Ascending aorta (tissue), 2 donors: ENCODE data around the gene MCOLN3. TPM values are rescaled to one million over a fixed set of nuclear protein-coding genes. Genes with fewer than 3 reads are reported as not detected.

ENCODE experiments used
- DNase-seq, 2 donors: peaks; one replicate each; pipeline ENCODE4 v3.0.0-alpha.2; 2019; ENCODE audit warnings: low spot score in 2 of 2
- H3K27ac ChIP-seq, 2 donors: fragments of 200-600 bp; sonication (generic); one replicate each; pipeline ENCODE4 v1.5.1; 2016 to 2017; ENCODE audit warnings: mild to moderate bottlenecking in 1 of 2
- H3K27me3 ChIP-seq: fragments of 200-600 bp; sonication (generic); one replicate; pipeline ENCODE4 v1.5.1; 2017
- H3K36me3 ChIP-seq, 2 donors: fragments of 200-600 bp; sonication (generic); one replicate each; pipeline ENCODE4 v1.5.1; 2016
- H3K4me1 ChIP-seq, 2 donors: fragments of 200-600 bp; sonication (generic); one replicate each; pipeline ENCODE4 v1.5.1; 2016 to 2017; ENCODE audit warnings: mild to moderate bottlenecking in 1 of 2
- H3K4me3 ChIP-seq, 2 donors: fragments of 200-600 bp; sonication (generic); one replicate each; pipeline ENCODE4 v1.5.1; 2016 to 2017; ENCODE audit warnings: mild to moderate bottlenecking in 1 of 2
- H3K9me3 ChIP-seq, 2 donors: fragments of 200-600 bp; sonication (generic); one replicate each; pipeline ENCODE4 v1.5.1; 2016
- CTCF ChIP-seq, 3 experiments: fragments of 200-600 bp in 2 of 3; fragments of 450-650 bp in 1 of 3; sonication (generic) in 2 of 3; IDR thresholded peaks; one replicate each; pipeline ENCODE4 v1.5.1; 2016 to 2019; ENCODE audit warnings: antibody characterized with exemption in 3 of 3, mild to moderate bottlenecking in 1 of 3, moderate library complexity in 1 of 3
- intact Hi-C: fragments of 100-400 bp; cut with DNase I; formaldehyde crosslinking; loops from one replicate; pipeline ENCODE4 v1.15.1; 2023
- total RNA-seq: library from RNA; depleted of rRNA; stranded (reverse); fragments of >200 nt; gene quantifications from one replicate; pipeline ENCODE4 v1.1.0, GENCODE V29; 2016

MCOLN3 gene
- total RNA-seq, 1 donor from 2014 or later, result 0.32 TPM

DNA sequence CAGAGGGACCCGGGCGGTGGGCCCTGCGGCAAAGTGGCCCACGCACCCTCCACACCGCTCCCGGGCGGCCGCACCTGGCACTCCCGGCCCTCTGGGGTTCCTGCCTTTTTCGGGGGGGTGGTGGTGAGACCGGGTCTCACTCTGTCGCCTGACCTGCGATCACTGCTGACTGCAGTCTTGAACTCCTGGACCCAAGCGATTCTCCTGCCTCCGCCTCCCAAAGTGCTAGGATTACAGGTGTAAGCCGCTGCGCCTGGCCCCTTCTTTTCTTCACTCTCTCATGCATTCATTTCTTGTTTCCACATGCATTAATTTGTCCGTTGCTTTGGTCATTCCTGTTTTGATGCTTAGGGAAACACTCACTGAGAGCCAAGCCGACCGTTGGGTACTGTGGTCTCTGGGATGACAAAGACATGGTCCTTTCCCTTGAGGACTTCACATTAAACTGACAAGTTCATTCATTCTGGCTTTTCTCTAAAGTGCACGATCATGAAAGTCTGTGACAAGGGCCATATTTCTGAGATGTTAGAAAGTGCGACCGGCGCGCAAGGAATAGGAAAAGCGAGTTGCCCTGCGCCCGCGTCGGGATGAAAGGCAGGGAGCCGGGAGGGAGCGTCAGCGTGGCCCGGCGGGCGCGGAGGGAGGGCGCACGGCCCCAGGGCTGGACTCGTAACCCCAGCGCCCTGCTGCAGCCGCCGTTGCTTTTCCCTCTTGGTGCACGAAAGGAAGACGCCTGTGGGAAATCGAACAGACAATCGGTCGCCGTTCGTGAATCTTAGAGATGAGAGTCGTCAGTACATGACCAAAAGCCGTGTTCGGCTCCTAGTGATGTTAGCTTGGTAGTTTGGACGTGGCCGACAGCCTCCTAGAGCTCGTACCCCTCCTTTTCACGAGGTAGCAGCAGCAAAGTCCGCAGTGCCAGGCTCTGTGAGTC, 50.4 kb downstream of the MCOLN3 start:
- no peaks in the 10 kb centered on the region for H3K27me3 ChIP-seq
- no peak overlapping the region for H3K27ac ChIP-seq
- peaks cover 6 to 8% of the 10 kb centered on the region in 2 donors for H3K4me1 ChIP-seq
- no peaks in the 10 kb centered on the region for H3K9me3 ChIP-seq
- peak overlapping the region; percentile 67 to 94 for H3K4me3 ChIP-seq
- intact Hi-C loops, result loop anchor here (5.0 kb wide), 1 partner anchor 51 kb away; no protein-coding TSS in a partner anchor
- no peak for DNase-seq
- H3K36me3 ChIP-seq, result no peaks in the 10 kb centered on the region
- TF ChIP-seq CTCF (IDR thresholded peaks at IDR 0.05), result no peak

GRCh38 chr1:84996846-84997666, 51.2 kb downstream of the MCOLN3 start, which contains the start of gene MCOLN2:
TSS of gene MCOLN2 (minus strand) at chr1:84997113. CDS start at chr1:84996872, 241 bp downstream.
- H3K4me1 ChIP-seq, result peaks cover 6 to 8% of the 10 kb centered on the region in 2 donors
- intact Hi-C loops, result loop anchor here (5.0 kb wide), 1 partner anchor 50 kb away; no protein-coding TSS in a partner anchor
- no peaks in the 10 kb centered on the region for H3K9me3 ChIP-seq
- no peaks in the 10 kb centered on the region for H3K27me3 ChIP-seq
- H3K36me3 ChIP-seq, result no peaks in the 10 kb centered on the region
- peak within 1 kb of the TSS; percentile 67 to 94 for H3K4me3 ChIP-seq
- no peak for TF ChIP-seq CTCF (IDR thresholded peaks at IDR 0.05)
- no peak within 1 kb of the TSS for H3K27ac ChIP-seq
- DNase-seq, result no peak

DNA sequence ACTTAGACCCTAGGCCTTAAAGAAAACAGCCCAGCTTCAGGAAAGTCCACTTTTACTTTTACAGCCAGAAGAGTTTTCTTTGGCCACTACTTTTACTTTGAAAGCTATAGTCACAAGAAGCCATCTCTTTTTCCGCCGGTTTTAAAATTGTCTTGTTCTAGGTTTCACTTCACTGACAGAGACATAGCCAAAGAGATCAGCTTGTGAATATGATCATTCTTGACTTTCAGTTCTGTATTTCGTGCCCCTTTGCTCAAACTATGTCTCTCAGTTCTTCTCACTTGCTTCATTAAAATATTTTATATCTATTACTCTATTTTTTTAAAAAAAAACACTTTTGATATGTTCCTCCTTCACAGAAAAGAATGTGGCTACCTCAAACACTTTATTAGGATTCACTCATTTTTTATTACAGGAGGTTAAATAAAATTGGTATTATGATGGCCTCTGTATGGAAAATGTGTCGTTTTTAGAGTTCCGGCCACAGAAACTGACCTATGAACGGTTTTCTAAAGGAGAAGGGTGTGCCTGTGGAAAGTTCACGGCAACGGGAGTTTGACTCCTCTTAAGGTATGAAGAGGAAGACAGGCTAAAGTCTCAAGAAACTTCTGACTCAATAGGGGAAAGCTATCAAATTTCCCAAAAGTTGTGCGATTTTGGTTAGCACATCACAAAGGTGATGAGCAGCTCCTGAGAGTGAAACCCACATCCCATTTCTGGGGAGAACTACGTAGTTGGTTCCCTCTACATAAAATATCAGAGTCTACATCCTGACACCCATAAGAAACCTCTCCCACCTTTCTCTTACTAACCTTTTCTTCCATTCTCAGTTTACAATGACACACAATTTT, 52.6 kb downstream of the MCOLN3 start:
- TF ChIP-seq CTCF (IDR thresholded peaks at IDR 0.05), result no peak
- peaks cover 6 to 8% of the 10 kb centered on the region in 2 donors for H3K4me1 ChIP-seq
- DNase-seq, result no peak
- H3K36me3 ChIP-seq, result no peaks in the 10 kb centered on the region
- H3K27ac ChIP-seq, result no peak overlapping the region
- H3K9me3 ChIP-seq, result no peaks in the 10 kb centered on the region
- intact Hi-C loops, result loop anchor here (5.0 kb wide), 1 partner anchor 48 kb away; no protein-coding TSS in a partner anchor
- peak overlapping the region in 1 of 2 donors; percentile 17 for H3K4me3 ChIP-seq
- no peaks in the 10 kb centered on the region for H3K27me3 ChIP-seq

DNA sequence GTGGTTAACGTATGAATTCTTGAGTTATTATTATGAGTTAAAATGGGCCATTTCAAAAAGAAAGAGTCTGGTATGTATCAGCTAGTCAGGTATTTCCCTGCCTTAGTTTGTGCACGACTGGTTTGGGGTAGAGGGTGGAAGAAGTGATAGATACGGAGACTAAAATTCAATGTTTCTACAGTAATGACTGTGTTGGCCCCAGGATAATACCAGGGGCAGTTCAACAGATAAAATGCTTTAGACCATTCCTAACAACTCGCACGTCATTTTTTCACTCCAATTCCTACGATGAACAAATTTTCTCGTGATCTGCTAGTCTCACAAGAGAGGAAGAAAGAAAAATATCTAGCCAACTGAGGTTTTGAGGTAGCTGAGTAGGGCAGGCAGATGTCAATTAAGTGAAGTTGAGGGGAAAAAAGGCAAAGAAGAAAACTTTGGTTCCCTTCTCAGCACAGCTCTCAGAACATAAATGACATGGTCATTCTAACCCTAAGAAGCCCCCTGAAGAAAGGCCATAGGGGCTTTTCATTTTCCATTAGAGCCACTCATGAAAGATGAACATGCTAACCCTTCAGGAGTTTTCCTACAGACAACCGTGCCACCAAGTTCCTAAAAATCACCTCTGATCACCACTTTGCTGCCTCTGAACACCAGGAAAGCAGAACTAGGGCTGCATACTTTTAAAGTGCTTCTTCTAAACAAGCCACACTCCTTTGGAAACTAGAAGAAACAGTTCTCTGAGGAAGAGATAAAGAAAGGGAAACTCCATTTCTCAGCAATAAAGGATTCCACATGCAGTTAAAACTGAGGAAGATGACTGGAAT, 57.0 kb downstream of the MCOLN3 start:
- no peak for TF ChIP-seq CTCF (IDR thresholded peaks at IDR 0.05)
- Histone ChIP-seq H3K27ac (no peak overlapping the region), H3K27me3 (no peaks in the 10 kb centered on the region), H3K4me3 (no peak overlapping the region), H3K36me3 (no peaks in the 10 kb centered on the region), H3K9me3 (no peaks in the 10 kb centered on the region), H3K4me1 (no peaks in the 10 kb centered on the region)
- intact Hi-C loops, result no loop called here
- DNase-seq, result no peak
